ENCODE data around the gene BOD1L1. TPM values are rescaled to one million over a fixed set of nuclear protein-coding genes. Genes with fewer than 3 reads are reported as not detected.
A peak's percentile ranks its signal among the peaks of the same experiment; 100 is the strongest.

Gene BOD1L1
- total RNA-seq, 4 donors from 2014 or later: 36.9 to 74.1 (median 49.6) TPM

- H3K4me3 ChIP-seq (replicated peaks in 1 of 3): peak overlapping the region in 2 of 3 donors; percentile 13 to 44
- no peaks in the 10 kb centered on the region for H3K36me3 ChIP-seq
- peaks cover 75% of the 10 kb centered on the region for H3K27me3 ChIP-seq
- DNase-seq: peak; percentile 41 to 45
- H3K4me1 ChIP-seq: peaks cover 26 to 62% of the 10 kb centered on the region in 2 donors
- TF ChIP-seq CTCF (IDR thresholded peaks at IDR 0.05) (no peak), POLR2A (IDR thresholded peaks at IDR 0.05) (no peak)
- intact Hi-C loops (cut with DNase I): loop anchor here (5.0 to 10.0 kb wide), 2 partner anchors 692 to 810 kb away; no protein-coding TSS in a partner anchor
- 1 to 3% methylated on average over 37 to 53 of the region's 54 CpGs for WGBS, 2 donors
- H3K27ac ChIP-seq: no peak overlapping the region
- no peaks in the 10 kb centered on the region for H3K9me3 ChIP-seq
Observed at GRCh38 chr4:13544606-13545393, 82.7 kb downstream of the BOD1L1 start.

DNA sequence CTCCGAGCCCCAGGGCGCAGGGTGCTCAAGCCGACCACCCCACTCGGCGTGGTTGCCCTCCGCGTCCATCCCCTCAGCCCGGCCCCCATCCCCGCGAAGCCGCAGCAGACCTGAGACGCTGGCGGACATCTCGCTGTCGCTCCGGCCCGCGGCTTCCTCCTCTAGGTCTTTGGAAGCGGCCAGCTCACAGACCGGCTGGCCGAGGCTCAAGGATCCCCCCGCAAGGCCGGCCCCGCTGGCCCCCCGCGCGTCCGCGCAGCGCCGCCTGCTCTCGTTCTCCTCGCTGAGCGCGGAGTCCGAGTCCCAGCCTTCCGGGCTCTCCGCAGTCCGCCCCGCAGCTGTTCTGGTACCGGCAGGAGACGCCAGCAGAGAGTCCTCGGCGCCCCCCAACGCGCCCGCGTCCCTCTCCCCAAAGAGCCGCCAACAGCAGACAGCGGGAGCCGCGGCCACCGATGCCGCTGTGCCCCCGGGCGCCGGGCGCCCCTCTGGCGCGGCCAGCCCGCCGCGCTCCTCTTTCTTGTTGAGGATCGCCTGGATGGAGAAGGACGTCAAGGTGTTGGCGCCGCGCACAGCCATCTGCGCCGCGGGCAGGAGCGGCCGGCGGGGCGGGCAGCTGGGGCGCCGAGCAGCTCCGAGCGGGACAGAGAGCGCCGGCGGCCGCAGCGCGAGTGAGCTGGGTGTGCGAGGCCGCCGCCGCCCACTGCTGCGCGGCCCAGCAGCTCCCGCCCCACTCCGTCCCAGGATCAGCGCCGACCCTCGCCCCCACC, 83.5 kb downstream of the BOD1L1 start, which contains the start of gene NKX3-2:
TSS of gene NKX3-2 (minus strand) at position 670 of the 767 bp plus-strand sequence. CDS start at position 576, 94 bp downstream.
- H3K27me3 ChIP-seq: peaks cover 75% of the 10 kb centered on the region
- no peak for DNase-seq
- intact Hi-C loops (cut with DNase I): loop anchor here (10.0 kb wide), 1 partner anchor 809 kb away; no protein-coding TSS in a partner anchor
- 3% methylated on average over 7 to 65 of the region's 96 CpGs for WGBS, 2 donors
- H3K4me1 ChIP-seq: peaks cover 22 to 61% of the 10 kb centered on the region in 2 donors
- no peaks in the 10 kb centered on the region for H3K9me3 ChIP-seq
- TF ChIP-seq CTCF (IDR thresholded peaks at IDR 0.05) (no peak), POLR2A (IDR thresholded peaks at IDR 0.05) (no peak)
- no peaks in the 10 kb centered on the region for H3K36me3 ChIP-seq
- peak within 1 kb of the TSS in 2 of 3 donors; percentile 13 to 44 for H3K4me3 ChIP-seq (replicated peaks in 1 of 3)
- no peak within 1 kb of the TSS for H3K27ac ChIP-seq

DNA sequence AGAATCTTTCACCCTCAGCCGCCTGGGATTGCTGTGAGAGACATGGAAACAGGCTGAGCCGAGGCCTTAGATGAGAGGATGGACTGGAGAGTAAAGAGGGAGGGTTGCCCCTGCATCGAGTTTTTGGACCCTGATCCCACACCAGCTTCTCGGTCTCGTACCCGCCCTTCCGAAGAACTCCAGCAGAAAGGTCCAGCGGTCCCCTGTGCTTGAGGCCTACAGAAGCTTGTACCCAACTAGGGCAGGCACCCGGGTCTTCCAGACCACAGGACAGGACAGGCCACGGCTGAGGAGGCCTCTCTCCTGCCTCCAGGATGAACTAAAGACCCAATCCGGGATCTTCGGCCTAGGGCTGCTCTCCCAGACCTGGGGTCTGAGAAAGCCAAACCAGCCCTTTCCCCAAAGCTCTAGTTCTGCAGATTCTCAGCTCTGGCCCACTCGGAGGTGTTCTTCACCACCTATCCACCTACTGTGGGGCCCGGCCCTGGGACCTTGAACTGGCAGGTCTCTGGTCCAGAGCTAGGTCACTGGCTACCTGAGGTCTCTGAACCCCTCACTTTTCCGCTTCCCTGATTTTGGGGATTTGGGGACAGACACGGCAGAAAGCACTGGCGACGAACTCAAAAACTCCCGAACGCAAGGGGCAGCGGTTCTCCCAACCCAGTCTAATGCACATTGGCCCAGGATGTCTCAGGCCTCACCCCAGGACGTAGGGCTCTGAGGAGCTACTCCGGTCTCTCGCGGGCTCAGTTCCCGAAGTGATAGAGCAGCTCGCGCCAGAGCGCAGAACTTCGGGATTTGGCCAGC, 84.3 kb downstream of the BOD1L1 start:
- intact Hi-C loops (cut with DNase I): loop anchor here (10.0 kb wide), 1 partner anchor 808 kb away; no protein-coding TSS in a partner anchor
- peaks cover 20 to 57% of the 10 kb centered on the region in 2 donors for H3K4me1 ChIP-seq

DNA sequence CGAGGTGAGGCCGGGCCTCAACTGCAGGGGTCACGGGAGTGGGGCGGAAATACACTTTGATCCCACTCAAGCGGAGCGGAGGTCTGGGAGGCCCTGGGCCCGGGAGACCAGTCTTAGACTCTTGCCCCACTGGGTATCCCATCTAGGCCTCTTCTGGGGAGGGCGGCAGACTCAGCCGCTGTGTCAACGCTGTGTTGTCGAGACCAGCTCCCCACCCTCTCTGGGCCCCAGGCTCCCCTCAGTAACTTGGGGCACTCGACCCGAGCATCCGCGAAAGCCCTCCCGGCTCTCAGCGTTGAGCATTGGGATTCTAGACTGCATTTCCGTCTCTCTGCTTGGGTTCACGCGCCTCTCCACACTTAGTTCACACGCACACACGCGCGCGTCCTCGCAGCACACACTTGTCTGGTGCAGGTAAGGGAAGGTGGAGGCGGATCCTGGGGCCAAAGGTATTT, 84.9 kb downstream of the BOD1L1 start:
- intact Hi-C loops (cut with DNase I): loop anchor here (10.0 kb wide), 1 partner anchor 808 kb away; no protein-coding TSS in a partner anchor
- H3K4me3 ChIP-seq (replicated peaks in 1 of 3): no peak overlapping the region
- DNase-seq: no peak
- TF ChIP-seq POLR2A (IDR thresholded peaks at IDR 0.05) (no peak), CTCF (IDR thresholded peaks at IDR 0.05) (no peak)
- no peaks in the 10 kb centered on the region for H3K36me3 ChIP-seq
- H3K27me3 ChIP-seq: peaks cover 64% of the 10 kb centered on the region
- peaks cover 16 to 52% of the 10 kb centered on the region in 2 donors for H3K4me1 ChIP-seq
- 29 to 39% methylated on average over 21 to 27 of the region's 27 CpGs for WGBS, 2 donors
- no peak overlapping the region for H3K27ac ChIP-seq
- no peaks in the 10 kb centered on the region for H3K9me3 ChIP-seq

More for the DNA sequence above, 84.3 kb downstream of the BOD1L1 start:
- Histone ChIP-seq H3K36me3 (no peaks in the 10 kb centered on the region), H3K9me3 (no peaks in the 10 kb centered on the region), H3K27me3 (peaks cover 67% of the 10 kb centered on the region), H3K27ac (no peak overlapping the region), H3K4me3 (replicated peaks in 1 of 3) (no peak overlapping the region)
- WGBS, 2 donors: 23 to 31% methylated on average over 26 to 27 of the region's 30 CpGs
- no peak for DNase-seq
- no peak for TF ChIP-seq CTCF (IDR thresholded peaks at IDR 0.05)
- TF ChIP-seq POLR2A (IDR thresholded peaks at IDR 0.05): no peak
